ENCODE measurements around the gene F2RL2.

The F2RL2 gene

DNA sequence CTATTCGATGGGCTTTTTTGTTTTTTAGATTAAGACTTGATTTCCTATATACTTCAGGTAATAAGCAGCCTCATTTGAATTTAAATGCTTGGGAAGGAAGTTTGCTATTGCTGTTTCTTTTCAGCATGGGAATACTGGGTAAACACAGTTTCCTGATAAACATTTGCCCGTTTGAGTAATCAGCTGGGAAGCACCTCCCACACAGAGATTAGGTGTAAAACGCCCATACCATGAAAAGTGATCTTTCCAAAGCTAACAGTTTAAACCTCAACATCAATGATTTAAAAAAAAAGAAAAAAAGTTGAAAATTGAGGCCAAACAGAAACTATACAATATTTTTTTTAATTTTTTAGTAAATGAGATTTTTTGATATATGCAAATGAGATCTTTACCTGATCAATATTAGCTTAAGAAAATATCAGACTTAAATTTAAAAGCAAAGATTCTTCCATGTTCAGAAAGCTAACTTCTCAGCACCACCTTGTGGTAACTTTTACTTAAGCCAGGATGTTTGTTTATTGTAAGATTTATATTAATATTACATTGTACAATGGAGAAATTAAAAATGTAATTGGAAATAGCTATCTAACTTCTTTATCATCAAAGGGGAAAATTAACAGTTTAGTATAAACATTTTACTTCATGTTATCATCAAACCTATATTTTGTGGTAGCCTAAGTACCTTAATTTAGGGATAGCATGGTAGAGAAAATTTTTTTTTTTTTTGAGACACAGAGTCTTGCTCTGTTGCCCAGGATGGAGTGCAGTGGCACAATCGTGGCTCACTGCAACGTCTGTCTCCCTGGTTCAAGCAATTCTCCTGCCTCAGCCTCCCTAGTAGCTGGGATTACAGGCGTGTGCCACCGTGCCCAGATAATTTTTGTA is 39.8 kb downstream of the F2RL2 start:
- no peak for DNase-seq

GRCh38 chr5:76582230-76583162 is 40.7 kb downstream of the F2RL2 start:
- DNase-seq = no peak

DNA sequence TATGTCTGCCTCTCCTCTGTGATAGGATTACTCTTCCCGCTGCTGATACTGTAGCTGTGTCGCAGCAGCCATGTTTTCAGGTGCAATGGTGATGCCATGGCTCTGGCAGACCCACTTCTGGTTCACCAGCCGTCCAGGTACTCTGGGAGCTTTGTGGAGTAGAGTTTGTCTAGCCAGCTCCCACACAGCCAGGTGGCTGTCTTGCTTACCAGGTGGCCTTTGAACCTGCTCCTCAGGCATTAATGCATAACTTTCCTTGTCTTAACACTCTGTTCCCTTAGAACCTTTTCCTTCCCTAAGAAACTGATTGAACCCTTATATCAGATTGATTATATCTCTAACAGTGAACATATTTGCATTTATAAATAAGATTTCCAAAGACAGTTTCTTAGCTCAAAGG is 42.2 kb downstream of the F2RL2 start:
- DNase-seq = no peak

DNA sequence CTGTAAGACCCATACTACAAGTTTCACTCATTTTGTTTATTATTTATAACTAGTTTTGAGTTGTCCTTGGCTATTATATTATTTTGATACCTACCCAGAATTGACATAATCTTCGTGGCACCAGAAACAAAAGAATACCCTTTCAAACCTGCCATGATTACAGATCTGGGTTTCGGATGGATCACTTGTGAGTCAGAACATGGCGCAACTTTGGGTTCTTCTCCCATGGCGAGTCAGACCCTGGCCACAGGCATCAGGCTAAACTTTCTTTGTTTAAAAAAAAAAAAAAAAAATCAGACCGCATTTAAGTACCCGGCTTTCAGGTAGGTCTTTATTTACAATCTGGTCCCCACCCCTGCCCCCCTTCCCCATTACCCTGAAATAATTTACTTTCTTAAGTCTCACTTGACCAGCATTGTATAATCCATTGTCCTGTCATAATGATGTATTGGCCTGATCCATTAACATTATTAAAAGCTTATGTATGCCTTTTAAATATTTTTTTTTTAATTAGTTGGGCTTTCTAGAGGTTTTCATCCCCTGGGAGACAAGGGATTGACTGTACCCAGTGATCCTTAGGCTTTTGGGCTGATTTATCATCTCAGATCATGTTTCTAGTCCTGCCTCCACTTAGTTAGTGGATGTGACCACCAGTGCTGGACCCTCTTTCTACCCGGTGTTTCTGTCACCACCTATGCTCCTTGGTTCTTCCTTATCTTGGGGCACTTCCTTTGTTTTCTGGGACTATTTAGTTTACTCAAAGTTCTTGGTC is 43.9 kb downstream of the F2RL2 start:
- DNase-seq = no peak

DNA sequence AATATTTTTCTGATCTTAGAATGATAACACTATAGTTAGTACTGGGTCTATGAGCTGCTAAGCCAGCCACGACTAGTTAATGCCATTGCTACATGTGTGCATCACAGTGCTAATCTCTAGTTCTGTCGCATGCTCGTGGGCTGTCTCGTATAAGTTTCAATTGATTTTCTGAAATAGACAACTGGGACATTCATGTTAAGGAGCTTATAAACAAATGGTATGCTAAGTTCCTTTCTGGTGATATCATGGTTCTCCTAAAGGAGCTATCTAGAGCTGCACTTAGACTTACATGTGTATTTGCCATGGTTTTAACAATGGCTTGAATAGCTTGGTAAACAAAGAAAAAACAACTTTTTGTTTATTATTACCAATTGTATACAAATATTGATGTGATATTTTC is 46.2 kb downstream of the F2RL2 start:
- DNase-seq = no peak

GRCh38 chr5:76576450-76576849 is 46.8 kb downstream of the F2RL2 start:
- DNase-seq = no peak

- no peak for DNase-seq
These were observed 51.6 kb downstream of the F2RL2 start for GRCh38 chr5:76571559-76571958.

- DNase-seq = no peak
These were observed 53.0 kb downstream of the F2RL2 start for GRCh38 chr5:76570153-76570552.
